H7 (cell line): ENCODE results near the gene OVAAL. TPM values are rescaled to one million over a fixed set of nuclear protein-coding genes. Genes with fewer than 3 reads are reported as not detected.

Source experiments
- DNase-seq: peaks from one replicate; pipeline ENCODE4 v3.0.0; 2012
- H3K27me3 ChIP-seq: 2 replicates; pipeline ENCODE4 v1.6.0; 2011; ENCODE audit warnings: mild to moderate bottlenecking, low read length; ENCODE audit not compliant: control insufficient read depth, insufficient read depth
- H3K36me3 ChIP-seq: replicated peaks from 2 replicates; pipeline ENCODE4 v1.5.1; 2011; ENCODE audit warnings: low read length; ENCODE audit not compliant: control insufficient read depth, insufficient read depth
- H3K4me3 ChIP-seq: 2 replicates; pipeline ENCODE4 v1.5.1; 2011; ENCODE audit warnings: low read depth, mild to moderate bottlenecking, control low read depth, low read length, moderate library complexity; ENCODE audit not compliant: insufficient read depth
- total RNA-seq: library from RNA; depleted of rRNA; stranded (reverse); fragments of >200 nt; shearing (Covaris generic); gene quantifications from 2 replicates; pipeline ENCODE4 v1.2.3, GENCODE V29; 2014

Gene OVAAL
- total RNA-seq, 1 experiment from 2014 or later, result not detected

DNA sequence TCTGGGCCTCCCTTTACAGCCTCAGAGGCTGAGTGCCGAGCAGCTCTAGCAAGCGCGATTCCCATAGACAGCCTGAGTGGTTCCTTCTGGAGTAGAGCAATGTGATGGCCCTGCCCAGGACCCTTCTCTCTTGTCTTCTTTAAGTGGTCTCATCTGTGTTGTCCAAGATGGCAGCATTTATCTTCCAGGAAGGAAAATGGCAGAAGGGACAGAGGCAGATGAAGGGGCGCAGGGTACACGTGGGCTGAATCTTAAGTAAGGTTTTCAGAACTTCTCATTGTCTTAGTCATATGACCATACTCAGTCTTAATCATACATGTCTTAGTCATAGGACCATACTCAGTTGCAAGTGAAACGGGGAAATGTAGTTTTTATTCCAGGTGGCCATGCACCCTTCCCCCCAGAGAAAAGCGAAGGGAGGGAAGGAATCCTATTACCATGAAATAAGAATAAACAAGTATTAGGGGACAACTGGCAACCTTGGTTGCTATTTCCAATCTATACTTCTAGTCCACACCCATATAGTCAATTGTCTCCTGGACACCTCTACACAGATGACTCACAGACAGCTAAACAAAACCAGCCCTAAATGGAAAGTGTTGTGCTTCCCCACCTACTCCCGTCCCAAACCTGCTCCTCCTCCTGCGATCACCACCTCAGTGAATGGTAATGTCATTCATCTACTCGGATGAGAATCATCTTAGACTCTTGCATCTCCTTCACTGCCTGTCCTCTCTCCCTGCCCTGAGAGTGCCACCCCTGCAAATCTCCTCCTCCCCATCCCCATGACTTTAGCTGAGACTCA lies 13.3 kb downstream of the OVAAL start:
- Histone ChIP-seq H3K27me3 (no peaks in the 10 kb centered on the region; the same call in 1 of the 2 replicates), H3K4me3 (no peak overlapping the region), H3K36me3 (no peaks in the 10 kb centered on the region)
- DNase-seq, result no peak

DNA sequence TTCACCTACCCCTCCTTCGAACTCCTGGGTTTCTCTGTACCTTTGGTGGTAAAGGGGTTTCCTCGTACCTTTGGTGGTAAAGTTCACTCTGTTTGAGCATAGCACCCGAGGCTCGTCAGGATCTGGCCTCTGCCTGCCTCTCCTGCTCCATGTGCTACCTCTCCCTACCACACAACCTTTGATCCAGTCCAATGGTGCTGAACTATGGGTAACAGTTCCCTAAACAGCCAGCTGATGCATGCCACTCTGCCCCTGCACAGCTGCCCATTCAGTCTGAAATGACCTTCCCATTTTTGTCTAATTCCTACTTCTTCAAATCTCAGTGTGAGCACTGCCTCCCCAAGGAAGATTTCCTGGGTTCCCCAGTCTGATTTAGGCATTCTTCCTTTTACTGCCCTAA lies 14.0 kb downstream of the OVAAL start:
- no peaks in the 10 kb centered on the region; the same call in 1 of the 2 replicates for H3K27me3 ChIP-seq
- no peaks in the 10 kb centered on the region for H3K36me3 ChIP-seq
- DNase-seq, result no peak
- H3K4me3 ChIP-seq, result no peak overlapping the region

DNA sequence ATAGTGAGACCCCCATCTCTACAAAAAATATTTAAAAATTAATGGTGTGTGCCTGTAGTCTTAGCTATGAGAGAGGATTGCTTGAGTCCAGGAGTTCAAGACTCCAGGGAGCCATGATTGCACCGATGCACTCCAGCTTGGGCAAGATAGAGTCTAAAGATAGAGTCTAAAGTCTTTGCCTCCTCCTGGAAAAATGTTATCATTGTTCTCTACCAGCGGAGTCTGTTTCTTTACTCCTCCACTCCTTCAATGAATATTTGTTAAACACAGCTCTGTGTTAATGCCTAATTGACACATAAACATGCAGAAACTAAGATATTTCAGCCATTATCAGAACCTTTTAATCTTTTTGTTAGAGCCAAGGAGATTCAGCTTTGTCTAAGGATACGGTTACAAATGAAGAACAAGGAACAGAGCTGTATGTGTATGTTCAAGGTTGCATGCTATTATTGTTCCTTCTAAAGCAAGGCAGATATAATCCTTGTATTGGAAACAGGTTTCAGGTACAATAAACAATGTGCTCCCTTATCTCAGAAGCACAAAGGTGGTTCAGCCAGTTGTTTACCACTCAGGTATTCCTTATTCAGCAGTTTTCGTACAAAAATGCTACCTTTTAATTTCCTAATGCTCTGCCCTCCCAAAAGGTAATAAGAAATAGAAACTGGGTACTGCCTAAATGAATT lies 15.4 kb downstream of the OVAAL start:
- no peaks in the 10 kb centered on the region for H3K36me3 ChIP-seq
- no peak for DNase-seq
- no peak overlapping the region for H3K4me3 ChIP-seq
- no peaks in the 10 kb centered on the region; the same call in 1 of the 2 replicates for H3K27me3 ChIP-seq

DNA sequence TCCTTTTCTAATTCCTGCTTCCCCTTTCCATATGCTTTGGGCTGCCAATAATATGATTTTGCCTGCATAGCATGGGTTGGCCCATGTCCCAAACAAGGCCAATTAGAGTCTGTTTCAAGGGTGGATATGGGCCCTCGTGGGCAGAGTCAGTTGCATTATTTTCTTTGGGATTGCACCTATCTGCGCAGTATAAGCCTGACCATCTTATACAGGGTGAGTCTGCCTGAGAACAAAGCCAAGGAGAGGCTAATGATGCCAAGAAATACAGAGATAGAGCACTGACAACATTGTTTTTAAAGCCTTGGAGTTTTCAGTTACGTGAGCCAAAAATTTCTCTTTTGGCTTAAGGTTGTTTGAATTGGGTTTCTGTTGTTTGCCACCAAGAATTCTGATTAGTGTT lies 18.6 kb downstream of the OVAAL start:
- no peaks in the 10 kb centered on the region for H3K27me3 ChIP-seq
- H3K36me3 ChIP-seq, result no peaks in the 10 kb centered on the region
- no peak overlapping the region for H3K4me3 ChIP-seq
- DNase-seq, result no peak

DNA sequence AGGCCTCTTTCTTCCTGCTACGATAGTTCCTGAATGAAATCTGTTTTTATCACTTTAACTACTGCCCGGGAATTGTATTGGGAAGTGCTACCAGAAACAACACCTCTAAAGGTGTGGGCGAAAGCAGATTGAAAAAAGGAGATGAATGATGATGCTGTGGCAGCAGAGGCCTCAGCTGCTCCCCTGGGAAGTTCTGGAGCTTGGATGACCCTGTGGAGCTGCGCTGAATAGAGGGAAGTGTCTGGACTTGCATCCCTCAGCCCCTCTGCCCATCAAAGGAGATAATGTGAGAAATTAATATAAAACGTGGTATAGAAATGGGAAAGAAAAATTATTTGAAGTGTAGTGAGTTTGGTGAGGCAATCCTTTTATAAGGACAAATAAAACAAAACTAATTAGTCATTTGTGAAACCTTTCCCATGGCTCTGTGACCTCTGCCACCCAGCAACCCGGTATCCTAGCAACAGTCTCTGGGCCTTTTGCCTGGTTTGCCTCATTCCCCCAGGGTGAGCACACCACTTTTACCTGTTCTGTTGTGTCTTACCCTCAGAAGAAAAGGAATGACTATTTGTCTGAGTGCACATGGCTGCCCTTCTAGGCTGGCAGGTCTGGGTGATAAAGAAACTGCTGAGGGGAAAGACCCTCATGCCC lies 21.3 kb downstream of the OVAAL start:
- Histone ChIP-seq H3K4me3 (no peak overlapping the region), H3K27me3 (no peaks in the 10 kb centered on the region), H3K36me3 (no peaks in the 10 kb centered on the region)
- DNase-seq, result no peak

DNA sequence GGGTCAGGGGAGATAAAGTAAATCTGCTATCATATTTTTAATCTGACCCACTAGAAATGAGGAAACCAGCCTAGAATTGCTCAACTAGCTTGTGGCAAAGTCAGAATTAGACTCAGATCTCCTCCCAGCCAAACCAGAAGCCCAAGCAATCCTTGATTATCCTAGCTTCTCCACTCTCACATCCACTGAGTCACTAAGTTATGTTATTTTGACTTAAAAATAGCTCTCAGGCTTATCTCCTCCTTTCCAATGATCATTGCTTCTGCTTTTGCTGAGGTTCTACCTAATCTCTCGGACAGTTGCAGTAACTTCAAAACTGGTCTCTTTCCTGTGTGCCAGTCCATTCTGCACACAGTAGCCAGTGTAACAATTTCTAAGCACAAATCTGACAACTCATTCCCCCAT lies 22.9 kb downstream of the OVAAL start:
- H3K36me3 ChIP-seq, result no peaks in the 10 kb centered on the region
- no peaks in the 10 kb centered on the region for H3K27me3 ChIP-seq
- no peak overlapping the region for H3K4me3 ChIP-seq
- no peak for DNase-seq

DNA sequence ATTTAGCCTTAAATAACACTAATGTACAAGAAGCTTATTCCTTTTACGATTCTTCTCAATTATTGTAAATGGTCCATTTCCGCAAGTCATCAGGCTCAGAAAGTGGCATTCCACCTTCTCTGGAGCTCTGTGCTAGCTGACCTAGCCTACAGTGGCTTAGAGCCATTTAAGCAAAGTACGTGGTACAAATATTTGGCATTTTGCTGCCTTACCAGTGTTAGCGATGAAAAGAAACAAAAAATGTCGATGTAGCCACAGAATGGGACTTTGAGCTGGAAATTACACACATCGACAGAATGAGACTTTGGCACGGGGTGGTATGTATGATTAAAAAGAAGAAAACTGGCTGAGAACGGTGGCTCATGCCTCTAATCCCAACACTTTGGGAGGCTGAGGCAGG lies 26.1 kb downstream of the OVAAL start:
- DNase-seq, result no peak
- Histone ChIP-seq H3K4me3 (no peak overlapping the region), H3K27me3 (no peaks in the 10 kb centered on the region), H3K36me3 (no peaks in the 10 kb centered on the region)

DNA sequence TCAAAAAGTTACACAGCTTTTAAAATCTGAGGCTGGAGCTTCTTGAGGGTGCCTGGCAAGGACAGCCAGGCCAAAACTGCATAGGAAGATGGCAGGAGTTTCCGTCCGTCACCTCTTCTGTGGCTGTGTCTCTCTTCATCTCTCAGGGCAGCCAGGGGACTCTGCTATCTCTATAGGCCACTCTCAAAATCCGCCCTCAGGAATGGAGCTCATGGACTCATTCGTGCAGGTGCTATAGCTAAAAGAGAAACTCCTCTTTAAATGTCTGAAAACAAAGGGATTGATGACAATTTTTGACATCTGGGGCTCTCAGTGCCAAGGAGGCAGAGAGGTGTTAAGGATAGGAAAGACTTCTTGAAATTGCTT lies 27.2 kb downstream of the OVAAL start:
- Histone ChIP-seq H3K27me3 (no peaks in the 10 kb centered on the region), H3K36me3 (no peaks in the 10 kb centered on the region), H3K4me3 (no peak overlapping the region)
- DNase-seq, result no peak

DNA sequence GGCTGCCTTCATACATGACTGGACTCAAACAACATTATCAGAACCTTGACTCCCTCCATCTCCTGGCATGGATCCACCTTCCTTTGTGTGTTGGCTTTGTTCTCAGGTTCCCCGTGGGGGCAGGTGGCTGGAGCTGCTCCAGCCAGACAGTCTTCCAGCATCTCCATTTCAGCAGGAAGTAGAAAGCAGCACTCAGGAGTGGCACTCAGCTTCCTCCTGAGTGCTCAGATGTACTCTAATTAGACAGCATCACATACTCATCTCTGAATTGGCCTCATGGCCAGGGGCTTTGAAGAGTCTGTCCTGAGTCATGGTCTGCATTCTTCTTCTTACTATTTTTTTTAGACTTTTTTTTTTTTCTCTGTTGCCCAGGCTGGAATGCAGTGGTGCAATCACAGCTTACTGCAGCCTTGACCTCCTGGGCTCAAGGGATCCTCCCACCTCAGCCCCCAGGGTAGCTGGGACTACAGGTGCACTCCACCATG lies 27.9 kb downstream of the OVAAL start:
- no peak for DNase-seq
- H3K4me3 ChIP-seq, result no peak overlapping the region
- H3K27me3 ChIP-seq, result no peaks in the 10 kb centered on the region
- H3K36me3 ChIP-seq, result no peaks in the 10 kb centered on the region

DNA sequence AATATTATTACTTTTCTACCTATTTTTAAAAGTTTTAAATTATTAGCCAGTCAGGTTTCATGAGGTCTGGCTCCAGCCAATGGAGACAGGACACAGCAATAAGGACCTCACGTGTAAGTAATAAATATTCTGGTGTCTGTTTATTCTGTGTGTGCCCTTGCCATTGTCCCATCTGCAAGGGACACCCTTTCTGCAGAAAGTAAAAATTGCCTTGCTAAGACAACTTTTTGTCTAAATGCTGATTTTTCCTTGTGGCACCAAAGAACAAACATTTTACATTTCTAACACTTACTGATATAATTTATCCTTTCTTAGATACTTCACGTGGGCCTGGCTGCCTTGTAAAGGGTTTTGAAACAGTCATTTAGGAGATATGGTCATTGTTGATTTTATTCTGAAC lies 29.4 kb downstream of the OVAAL start:
- no peak for DNase-seq
- H3K27me3 ChIP-seq, result no peaks in the 10 kb centered on the region
- no peak overlapping the region for H3K4me3 ChIP-seq
- H3K36me3 ChIP-seq, result no peaks in the 10 kb centered on the region

DNA sequence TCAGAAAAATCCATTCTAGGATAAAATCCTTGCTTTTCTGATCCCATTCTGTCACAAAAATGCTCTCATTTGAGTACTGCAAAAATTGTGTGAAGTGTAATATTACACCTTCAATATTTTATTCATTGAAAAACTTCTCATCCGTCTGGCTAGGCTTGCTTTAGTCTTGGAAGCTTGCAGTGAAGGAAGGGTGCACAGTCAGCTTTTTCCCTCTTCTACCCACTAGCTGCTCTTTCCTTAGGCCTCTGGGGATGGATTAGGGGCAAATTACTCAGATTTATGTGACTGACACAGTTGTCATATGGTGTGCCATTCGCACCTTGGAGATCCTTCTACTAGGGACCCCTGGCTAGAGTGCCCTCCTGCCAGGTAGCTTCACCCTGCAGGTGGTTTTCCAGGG lies 32.1 kb downstream of the OVAAL start:
- DNase-seq, result no peak
- no peak overlapping the region for H3K4me3 ChIP-seq

DNA sequence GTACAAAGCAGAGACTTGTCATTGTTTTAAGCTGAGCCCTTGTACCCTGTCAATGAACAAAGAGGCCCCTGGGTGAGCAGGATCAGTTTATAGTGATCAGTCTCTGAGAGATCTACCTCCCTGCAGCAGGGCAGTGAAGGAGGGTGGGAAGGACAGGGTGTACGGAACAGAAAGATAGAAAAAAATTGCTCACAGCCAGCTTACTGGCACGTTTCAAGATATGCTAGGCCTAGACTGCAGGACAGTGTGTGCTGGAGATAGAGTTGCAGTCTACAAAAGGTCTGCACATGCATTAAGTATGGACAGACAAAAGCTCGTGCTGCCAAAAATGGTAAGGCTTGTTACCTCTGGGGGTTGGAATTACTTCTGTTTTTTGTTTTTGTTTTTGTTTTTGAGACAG lies 34.6 kb downstream of the OVAAL start:
- H3K36me3 ChIP-seq, result no peaks in the 10 kb centered on the region
- H3K27me3 ChIP-seq, result no peaks in the 10 kb centered on the region
- DNase-seq, result no peak
- no peak overlapping the region for H3K4me3 ChIP-seq

More for the DNA sequence above, 32.1 kb downstream of the OVAAL start:
- Histone ChIP-seq H3K36me3 (no peaks in the 10 kb centered on the region), H3K27me3 (no peaks in the 10 kb centered on the region)

DNA sequence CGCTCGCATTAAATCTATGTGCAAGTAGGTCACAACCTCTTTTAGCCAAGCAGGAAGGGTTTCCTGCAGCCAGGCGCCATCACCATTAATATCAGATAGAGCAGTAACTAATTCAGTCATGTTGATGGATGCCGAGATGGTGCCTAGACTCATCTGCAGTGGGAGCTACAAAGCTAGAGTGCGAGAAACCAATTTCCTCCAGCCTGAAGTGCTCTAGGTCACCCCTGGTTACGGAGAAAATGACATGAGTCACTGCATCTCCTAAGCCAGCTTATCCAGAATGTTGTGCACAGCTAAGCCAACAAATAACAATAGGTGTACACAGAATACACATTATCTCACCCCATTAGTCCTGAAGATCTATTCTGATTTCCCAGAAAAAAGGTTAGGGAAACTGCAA lies 36.0 kb downstream of the OVAAL start:
- Histone ChIP-seq H3K4me3 (no peak overlapping the region), H3K36me3 (no peaks in the 10 kb centered on the region), H3K27me3 (no peaks in the 10 kb centered on the region)
- DNase-seq, result no peak

DNA sequence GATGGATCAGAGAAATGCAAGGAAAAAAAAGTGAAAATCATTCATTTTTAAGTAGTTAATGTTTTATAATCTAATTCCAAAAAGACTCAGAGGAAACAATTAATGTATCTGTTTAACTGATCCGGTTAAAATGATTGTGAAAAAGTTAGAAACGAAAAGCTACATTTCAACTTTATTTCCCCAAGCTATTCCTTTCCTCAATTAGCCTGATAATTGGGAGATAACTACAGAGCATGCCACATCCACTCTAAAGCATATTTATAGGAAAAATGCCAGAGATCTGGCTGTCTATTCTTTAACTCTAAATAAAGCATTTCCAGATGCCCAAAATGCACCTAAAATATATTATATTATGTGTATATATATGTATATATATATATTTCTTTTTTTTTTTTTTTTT lies 37.2 kb downstream of the OVAAL start:
- no peak for DNase-seq
- Histone ChIP-seq H3K27me3 (no peaks in the 10 kb centered on the region), H3K4me3 (no peak overlapping the region), H3K36me3 (no peaks in the 10 kb centered on the region)

DNA sequence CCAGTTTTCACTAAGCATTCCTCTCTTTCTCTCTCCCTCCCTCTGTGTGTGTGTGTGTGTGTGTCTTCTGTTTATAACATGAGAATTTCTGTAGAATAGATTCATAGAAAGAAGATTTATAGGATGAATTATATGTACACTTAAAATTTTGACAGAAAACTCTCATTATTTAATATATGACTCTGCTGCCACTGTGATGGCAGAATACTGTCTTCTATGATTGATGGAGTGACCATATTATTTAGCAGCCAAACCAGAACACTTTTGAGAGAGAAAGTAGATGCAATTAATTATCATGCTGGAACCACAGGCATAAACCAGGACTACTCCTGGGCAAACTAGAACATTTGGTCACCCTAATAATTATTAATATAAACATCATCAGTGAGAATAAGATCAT lies 38.8 kb downstream of the OVAAL start:
- no peak for DNase-seq
- Histone ChIP-seq H3K4me3 (no peak overlapping the region), H3K36me3 (no peaks in the 10 kb centered on the region), H3K27me3 (no peaks in the 10 kb centered on the region)
